A172 (cell line): Measurements from ENCODE around the gene AEBP2. TPM values are rescaled to one million over a fixed set of nuclear protein-coding genes. Genes with fewer than 3 reads are reported as not detected.

Source experiments
- DNase-seq: peaks from one replicate; pipeline ENCODE4 v3.0.0-alpha.2; 2015; ENCODE audit warnings: low spot score
- total RNA-seq: library from RNA; depleted of rRNA; stranded (reverse); fragments of >200 nt; shearing (Covaris generic); gene quantifications from 2 replicates; pipeline ENCODE4 v1.2.3, GENCODE V29; 2014

Gene AEBP2
- total RNA-seq, 1 experiment from 2014 or later, result 13.4 TPM

GRCh38 chr12:19553175-19553574 is 113.9 kb downstream of the AEBP2 start:
- DNase-seq, result no peak

GRCh38 chr12:19561411-19561961 is 122.2 kb downstream of the AEBP2 start:
- no peak for DNase-seq
